ENCODE results near the gene GPAT2.
"Not testable (repeated sequence)": the region's sequence is repeated elsewhere in the genome, so short reads cannot be mapped to it uniquely, and the experiment has no call there.

Gene GPAT2

DNA sequence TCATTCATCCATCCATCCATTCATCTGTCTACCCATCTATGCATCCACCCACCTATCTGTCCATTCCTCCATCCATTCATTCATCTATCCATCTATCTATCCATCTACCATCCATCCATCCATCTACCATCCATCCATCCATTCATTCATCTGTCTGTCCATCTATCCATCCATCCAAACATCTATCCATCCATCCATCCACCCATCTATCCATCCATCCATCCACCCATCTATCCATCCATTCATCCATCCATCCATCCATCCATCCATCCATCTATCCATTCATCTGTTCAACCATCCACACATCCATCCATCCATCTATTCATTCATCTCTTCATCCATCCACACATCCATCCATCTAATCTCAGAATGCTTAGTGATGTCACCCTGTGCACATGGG is 30.0 kb upstream of the GPAT2 start:
- DNase-seq: not testable (repeated sequence)

DNA sequence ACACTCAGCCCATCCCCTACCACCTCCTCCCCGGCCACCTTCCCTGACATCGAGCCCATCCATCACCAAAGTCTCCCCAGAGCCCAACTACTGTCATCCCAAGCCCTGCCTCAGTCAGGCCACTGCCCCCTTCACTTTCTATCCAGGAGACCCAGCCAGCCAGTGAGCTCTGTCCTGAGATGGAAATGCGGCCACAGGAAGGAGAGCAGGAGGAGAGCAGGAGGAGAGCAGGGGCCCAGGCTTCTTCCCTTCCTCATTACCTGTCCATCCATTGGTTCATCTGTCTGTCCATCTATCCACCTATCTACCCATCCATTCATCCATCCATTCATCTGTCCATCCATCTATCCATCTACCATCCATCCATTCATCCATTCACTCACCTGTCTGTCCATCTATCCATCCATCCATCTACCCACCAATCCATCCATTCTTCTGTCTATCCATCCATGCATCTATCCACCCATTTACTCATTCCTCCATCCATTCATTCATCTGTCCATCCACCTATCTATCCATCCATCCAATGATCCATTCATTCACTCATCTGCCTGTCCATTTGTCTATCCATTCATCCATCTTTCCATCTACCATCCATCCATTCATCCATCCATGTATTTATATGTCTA is 29.4 kb upstream of the GPAT2 start:
- not testable (repeated sequence) for DNase-seq

DNA sequence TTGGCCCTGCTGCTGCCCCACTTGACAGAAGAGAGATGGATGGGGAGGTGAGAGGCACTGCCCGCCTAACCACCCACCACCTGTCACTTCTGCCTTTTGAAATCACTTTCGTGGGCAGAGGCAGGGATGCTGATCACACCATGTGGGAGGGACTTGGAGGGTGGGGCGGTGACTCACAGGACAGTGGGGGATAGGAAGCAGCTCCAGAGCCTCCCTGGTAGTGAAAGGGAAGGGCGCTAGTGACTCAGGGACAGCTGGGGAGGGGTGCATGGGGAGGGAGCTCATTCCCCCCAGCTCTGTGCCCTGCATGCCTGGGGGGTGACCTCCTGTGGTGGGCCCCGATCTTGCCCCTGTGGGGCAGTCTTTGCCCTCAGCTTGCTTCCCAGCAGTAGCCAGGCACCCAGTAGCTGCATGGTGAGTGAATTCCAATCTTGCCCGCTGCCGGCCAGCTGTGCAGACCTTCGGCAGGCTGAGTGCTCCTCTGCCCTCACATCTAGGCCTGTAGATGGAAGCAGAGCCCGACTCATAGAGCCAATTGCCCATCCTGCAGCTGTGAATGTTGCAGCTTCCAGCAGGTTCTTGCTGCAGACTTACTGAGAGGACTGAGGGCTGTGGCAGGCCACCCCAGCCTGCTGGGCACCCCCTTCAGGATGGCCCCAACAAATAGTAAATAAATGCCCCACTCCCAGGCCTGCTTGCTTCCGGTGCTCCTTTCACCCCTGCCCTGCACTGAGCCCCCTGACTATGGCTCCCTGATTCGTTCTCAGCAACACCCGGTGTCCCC is 28.6 kb upstream of the GPAT2 start:
- not testable (repeated sequence) for DNase-seq

DNA sequence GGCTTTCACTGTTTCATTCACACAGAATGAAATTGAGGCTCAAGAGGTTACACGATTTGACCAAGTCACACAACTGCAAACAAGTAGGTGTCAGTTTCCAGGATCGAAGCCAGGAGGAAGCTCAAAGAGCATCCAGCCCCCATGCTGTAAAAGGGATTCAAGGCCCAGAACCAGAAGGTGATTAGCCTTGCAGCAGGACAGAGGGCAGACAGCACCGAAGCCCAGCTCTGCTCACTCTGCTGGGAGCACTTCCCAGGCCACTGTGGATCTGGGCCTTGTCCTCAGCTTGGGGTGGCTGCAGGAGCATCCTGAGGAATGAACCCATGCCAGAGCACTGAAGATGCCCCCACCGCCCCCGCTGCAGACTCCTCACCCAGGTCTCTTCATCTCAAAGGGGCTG is 27.8 kb upstream of the GPAT2 start:
- not testable (repeated sequence) for DNase-seq

DNA sequence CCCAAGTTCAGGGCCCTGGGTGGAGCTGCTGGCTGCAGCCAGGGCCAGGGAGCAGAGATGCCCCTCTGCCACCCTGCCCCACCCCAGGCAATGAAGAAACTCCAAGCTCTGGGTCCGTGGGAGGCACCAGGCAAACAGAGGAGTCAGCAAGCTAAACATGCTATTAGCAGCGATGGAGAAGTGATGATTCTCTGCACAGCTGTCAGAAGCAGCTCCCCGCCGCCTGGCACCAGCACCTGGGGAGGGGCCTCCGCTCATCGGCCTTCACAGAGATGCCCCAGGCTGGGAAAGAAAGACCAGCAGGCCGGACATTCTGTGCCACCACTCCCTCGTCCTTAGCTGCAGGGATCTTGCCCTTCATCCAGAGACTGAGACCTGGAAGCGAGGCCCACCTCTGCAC is 27.2 kb upstream of the GPAT2 start:
- not testable (repeated sequence) for DNase-seq

DNA sequence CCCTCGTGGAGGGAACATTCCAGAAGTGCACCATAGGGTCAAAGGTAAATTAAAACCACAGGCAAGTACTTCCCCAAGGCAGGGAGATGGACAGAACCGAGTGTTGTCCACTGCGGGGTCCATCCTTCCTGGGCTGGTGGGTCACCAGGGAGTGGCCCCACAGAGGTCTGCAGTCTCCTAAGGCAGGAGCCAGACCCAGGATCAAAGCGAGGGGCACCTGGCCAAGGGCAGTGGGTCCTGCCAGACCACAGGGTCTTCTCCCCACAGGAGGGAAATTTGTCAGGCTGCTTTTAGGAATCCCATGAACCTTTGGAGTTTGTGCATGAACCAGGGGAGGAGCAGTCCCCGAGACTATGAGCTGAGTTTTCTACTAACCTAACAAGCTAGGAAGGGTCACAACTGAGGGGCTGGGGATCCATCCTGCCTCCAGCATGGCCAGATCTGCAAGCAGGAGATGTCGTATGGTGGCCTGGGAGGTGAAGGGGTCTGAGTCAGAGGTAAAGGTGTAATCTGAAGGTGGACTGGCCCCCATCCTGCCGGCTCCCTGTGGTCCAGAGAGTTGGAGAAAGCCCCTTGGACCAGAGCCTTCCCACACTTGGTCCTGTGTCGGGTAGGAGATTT is 26.6 kb upstream of the GPAT2 start:
- not testable (repeated sequence) for DNase-seq

DNA sequence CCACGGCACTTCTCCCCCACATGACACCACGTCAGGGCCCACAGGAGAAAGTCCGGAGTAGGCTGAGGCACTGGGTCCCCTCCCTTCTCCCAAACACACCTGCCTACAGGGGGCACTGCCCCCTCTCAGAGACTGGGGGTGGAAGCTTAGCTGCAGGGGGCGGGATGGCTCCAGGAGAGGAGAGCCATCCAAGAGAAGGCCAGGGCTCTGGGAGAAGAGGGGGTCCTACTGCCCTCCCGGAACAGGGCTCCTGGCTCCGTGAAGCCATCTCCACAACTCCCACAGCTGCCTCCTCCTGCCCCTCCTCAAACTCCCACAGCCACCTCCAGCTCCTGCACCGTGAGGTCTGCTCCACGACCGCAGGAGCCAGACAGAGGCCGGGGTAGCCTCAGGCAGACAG is 25.6 kb upstream of the GPAT2 start:
- not testable (repeated sequence) for DNase-seq

DNA sequence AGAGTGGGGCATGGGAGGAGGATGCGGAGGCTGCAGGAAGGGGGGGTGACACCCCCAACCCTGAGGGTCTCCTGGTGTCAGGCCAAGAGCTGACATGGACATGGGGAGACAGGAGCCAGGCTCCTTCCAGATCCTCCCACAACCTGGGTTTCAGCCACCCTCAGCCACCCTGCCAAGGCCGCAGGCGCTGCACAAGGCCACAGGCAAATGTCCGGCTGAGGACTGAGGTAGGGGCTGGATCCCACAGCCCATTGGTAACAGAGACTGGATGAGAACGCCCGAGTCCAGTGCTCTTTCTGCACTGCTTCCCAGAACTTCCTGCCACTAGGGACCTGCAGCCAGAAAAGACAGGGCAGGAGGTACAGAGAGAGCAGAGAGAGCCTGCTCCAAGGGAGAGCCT is 24.7 kb upstream of the GPAT2 start:
- DNase-seq: not testable (repeated sequence)

DNA sequence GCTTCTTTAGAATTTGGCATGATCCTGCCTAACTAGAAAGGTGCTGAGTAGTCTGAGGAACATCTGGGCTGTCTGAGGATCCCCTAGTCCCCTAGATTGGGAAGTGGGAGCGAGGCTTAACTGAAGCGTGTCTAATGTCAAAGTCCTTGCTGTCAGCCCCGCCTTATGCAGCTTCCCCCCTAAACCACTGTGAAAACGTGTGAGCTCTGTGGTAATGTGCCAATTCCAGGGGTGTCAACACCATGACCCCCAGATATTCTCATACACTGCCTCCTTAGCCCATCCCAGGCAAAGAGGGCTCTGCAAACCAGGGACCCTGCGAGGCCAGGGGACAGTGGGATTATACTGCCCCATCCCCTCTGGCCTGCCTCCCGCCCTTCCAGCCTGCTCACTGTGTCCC is 21.1 kb upstream of the GPAT2 start:
- DNase-seq: not testable (repeated sequence)

DNA sequence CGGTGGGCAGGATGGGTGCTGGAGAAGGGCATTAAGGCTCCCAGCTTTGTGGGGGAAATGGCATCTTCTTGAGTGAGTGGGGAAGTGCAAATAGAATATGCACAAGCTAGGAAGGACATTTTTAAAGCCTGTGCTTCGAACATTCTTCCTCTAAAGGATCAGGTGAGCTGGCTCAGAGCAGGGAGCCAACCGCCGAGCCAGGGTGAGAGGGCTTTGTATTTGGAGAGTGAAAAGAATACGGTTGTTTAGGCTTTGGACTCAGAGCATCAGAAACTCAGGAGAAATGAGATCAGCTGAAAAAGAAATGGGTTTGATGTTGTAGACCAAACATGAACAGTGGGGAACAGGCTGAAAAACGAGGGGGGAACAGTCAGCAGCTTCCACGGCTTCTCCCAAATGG is 19.8 kb upstream of the GPAT2 start:
- not testable (repeated sequence) for DNase-seq

DNA sequence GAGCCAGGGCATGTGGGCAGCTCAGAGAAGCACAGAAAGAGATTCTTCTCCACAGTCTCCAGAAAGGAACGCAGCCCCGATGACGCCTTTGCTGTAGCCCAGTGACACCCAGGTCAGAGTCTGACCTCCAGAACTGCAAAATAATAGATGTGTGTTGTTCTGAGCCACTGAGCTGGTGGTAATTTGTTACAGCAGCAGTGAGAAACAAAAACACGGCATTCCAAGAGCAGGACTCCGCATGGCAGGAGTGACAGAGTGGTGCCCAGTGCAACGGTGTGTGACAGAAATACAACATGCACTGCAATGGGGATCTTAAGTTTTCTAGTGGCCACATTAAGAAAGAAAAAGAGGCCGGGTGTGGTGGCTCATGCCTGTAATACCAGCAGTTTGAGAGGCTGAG is 18.7 kb upstream of the GPAT2 start:
- not testable (repeated sequence) for DNase-seq

DNA sequence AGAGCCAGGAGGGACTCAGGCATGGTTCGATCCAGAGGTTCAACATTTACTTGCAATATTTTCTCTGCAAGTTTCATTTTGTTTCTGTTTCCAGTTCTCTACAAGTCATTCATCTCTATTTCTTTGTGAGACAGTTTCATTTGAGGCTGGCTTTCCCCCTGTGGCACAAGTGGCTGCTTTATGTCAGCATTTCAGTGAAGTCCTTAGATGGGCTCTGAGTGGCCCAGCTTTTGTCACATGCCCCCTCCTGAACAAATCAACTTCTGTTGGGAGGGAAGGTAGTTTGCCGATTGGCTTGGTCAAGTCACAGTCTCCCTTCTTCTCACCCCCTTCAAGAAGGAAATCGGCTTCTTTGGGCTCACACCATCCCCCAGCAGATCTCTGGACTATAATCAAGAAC is 17.9 kb upstream of the GPAT2 start:
- not testable (repeated sequence) for DNase-seq

DNA sequence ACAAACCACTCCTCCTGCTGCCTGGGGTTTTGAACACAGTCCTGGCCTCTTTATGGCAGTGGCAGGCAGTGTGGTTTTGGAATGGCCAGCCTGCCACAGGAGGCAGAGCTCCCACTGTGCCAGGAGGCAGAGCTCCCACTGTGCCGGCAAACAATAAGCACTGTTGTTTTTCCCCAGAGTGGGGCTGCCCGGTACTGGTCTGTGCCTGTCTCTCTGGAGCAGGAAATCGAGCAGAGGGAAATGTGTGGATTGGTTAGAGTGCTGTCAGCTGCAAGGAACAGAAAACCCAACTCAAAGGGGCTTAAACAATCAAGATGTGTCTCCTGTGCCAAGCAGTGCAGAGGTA is 15.2 kb upstream of the GPAT2 start:
- not testable (repeated sequence) for DNase-seq

DNA sequence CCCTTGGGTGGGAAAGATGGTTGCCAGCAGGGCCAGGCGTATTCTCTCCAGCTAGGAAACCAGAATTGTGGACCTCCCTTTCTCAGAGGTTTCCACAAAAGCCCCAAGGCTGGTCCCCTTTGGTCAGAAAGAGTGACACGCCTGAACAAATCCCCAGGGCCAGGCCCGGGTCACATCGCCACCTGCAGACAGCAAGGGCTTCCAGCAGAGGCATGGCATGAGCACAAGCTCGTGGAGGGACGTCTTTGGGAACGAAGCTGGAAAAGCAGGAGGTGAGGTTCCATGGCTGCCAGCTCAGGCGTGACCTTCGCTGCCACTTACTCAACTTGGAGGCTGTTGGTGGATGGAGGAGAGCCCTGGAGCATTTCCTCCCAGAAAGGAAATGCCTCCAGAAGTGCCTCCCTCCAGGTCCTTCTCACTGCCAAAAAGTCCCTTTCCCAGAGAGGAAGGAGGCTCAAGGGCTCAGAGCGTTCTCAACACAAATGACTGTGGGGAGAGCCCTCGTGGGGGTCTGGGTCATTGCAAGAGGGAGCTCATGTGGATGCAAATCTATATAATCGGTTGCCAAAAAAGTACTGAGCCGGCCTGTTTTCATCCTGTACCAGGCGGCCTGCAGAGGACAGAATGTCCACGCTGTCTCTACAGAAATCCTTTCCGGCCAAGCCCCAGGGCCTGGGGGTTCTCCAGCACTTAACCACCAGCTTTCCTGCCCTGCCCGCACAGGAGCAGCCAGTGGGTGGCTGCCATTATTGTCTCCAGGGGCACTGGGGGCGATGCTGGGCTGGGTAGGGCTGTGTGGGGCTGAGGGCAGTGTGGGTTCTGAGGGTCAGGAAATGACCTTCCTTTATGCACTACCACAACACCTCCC is 14.6 kb upstream of the GPAT2 start:
- DNase-seq: not testable (repeated sequence)

DNA sequence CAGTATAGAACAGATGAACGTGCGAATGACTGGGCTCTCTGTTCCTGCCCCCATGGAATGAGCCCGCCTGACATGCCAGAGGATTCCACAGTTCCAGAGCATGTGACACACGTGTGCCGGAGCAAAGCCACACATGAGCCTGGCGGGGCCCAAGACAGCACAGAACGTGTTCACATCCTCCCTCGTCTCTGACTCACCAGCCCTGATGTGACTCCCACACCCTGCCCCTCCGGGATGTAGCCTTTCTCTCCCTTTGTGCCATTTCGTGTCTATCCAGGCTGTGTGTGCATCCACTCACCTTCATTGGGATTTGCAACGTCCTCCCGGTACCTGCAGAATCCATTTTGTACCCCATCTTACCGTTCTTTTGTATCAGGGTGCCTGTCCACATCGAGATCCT is 838 bp upstream of the GPAT2 start:
- not testable (repeated sequence) for DNase-seq

DNA sequence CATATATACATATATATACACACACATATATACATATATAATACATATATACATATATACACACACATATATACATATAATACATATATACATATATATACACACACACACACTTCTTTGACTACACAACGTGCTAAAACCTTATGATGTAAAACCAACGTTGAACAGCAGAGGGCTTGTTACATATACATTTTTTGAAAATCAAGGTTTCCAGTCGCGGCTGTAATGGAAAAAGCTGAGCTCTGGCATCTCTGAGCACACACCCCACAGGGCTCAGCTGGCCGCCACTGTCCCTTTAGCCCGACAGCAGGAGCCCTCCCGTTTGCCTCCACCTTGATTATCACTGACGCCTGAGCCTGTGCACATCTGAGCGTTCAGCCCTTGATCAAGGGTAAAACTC is 719 bp downstream of the GPAT2 start:
- DNase-seq: not testable (repeated sequence)

DNA sequence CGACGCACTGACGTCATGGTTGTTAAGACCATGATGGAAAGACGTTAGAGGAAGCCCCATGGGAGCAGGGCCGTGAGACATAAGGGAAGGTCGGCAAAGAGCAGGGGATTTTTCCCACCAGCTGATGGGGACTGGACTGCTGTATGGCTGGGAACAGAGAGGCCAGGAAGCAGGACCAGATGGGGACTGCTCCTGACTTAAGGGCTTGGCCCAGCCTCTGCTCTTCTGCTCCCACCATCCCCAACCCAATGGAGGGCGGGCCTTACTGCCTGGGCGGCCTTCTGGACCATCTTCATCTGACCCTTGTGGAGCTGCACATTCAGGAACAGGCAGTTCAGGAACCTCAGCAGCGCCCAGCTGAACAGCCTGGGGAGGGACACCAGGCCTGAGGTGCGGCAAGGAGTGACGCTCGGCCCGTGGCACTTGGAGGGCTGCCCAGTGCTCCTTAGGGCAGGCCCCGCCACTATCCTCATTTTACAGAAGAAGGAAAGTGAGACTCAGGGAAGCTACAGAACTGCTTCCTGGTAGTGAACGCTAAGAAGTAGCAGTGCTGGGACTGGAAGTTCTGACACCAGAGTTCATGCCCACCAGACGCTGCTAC is 6.9 kb downstream of the GPAT2 start:
- not testable (repeated sequence) for DNase-seq

DNA sequence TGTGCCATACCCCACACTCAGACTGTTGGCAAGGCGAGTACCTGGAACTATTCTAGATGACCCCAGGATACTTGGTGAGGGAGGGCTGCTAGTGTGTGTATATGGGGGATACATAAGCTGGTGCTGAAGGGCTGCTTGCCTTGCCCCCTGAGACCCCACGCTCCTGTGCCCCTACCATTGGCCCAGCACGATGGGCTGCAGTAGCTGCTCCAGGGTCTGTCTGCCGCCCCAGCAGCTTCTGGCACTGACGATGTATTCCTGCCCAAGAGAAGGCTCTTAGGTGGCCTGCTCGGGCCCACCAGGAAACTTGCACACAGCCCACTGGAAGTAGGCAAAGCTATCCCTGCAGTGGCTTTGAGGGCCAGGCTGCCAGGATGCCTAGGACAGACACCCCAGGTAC is 9.0 kb downstream of the GPAT2 start:
- not testable (repeated sequence) for DNase-seq

DNA sequence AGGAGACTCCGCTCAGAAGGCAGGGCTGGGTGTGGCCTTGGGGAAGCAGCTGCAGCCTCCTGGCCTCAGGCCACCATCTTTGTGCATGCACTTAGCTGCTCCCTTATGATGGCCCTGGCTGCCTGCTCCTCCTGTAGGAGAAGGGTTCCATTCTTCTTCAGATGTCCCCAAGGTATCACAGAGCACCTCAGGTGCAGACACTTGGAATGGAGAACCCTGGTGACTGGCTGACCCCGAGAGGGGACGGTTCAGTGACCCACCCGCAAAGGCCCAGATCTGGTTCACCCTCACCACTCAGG is 9.6 kb downstream of the GPAT2 start:
- DNase-seq: no peak

DNA sequence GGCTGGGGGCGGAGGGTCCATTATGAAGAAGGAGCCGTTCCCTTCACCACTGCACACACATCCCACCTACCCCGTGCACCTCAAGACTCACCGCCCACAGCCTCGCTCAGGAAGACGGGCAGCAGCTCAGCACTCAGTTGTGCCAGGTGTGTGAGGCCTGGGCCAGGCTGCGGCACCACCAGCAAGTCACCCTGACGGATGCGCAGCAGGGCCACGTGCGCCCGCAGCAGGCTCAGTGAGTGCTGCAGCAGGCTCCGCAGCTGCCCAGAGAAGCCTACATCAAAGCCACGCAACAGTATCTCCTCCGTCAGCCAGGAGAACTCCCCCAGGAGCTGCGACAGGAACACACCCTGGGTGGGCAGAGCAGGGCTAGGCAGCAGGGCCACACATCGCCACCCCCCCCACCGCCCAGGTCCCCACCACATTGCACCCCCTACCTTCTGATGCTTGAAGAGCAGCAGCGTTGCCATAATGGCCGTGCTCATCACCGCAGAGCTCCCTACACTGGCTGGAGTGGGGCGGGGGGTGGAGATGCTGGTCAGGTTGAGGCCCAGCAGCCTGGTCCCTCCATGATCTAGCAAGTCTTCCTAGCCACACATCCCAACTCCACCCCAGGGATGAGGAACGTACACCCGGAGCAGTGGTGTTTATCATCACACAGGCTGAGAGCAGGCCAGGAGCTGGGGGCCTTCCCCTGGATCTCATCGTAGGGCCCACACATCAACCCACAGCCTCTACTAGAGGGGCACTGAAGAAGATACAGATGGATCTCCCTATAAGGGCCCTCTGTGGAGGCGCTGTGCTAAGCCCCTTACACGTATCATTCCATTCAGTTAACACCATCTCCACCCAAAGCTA is 10.2 kb downstream of the GPAT2 start:
- DNase-seq: no peak

DNA sequence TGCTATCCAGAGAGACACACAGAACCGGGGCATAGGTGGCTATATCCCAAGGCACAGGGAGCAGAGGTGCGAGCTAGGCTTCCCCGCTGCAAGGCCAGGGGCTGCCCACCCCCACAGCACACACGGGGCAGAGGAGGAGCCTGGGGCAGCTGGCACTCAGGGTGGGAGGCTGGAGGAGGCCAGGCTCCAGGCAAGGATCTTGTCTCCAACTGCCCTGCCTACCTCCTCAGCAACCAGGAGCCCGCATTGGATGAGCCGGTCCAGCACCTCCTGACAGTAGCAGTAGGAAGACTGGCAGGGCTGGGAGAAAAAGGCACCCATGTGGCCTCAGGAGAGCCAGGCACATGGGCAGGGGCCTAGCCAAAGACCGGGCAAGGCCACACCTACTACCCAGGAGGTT is 11.0 kb downstream of the GPAT2 start:
- not testable (repeated sequence) for DNase-seq

All from SHP77 (cell line).